SK-N-SH treated with all-trans-retinoic acid at 6 μM for 48 hours (cell line): ENCODE results near the gene USP36.

Experiments used
- CREB5 ChIP-seq: fragments of 250-450 bp; sonication (Bioruptor Pico); IDR thresholded peaks from 2 replicates; pipeline ENCODE4 v1.5.1; 2020; ENCODE audit warnings: low read depth, mild to moderate bottlenecking, moderate library complexity
- OSR1 ChIP-seq: fragments of 250-450 bp; sonication (Bioruptor Pico); IDR thresholded peaks from 2 replicates; pipeline ENCODE4 v1.8.0; 2022; ENCODE audit warnings: moderate library complexity, mild to moderate bottlenecking, inconsistent platforms
- RARB ChIP-seq: fragments of 250-450 bp; sonication (Bioruptor Pico); IDR thresholded peaks from 2 replicates; pipeline ENCODE4 v1.8.0; 2021; ENCODE audit warnings: mild to moderate bottlenecking, moderate library complexity
- TOX ChIP-seq: fragments of 250-450 bp; sonication (Bioruptor Pico); IDR thresholded peaks from 2 replicates; pipeline ENCODE4 v1.8.0; 2021; ENCODE audit warnings: mild to moderate bottlenecking, moderate library complexity, borderline replicate concordance
- ZFP30 ChIP-seq: fragments of 450-650 bp; formaldehyde crosslinking; IDR thresholded peaks from 2 replicates; pipeline ENCODE4 v1.5.0; 2022; ENCODE audit warnings: mild to moderate bottlenecking, moderate library complexity

GRCh38 chr17:78793415-78793814 is 47.2 kb downstream of the USP36 start:
- no peak for TF ChIP-seq CREB5
- TF ChIP-seq TOX (CRISPR knock-in tag): no peak
- no peak for TF ChIP-seq ZFP30
- no peak for TF ChIP-seq OSR1 (CRISPR knock-in tag)
- no peak for TF ChIP-seq RARB (CRISPR knock-in tag)
